IPS DF 4.7 (cell line): ENCODE results near the gene KCNH2.

Experiments
- DNase-seq: peaks from one replicate; pipeline ENCODE4 v3.0.0-alpha.2; 2013; ENCODE audit warnings: low spot score; ENCODE audit errors: extremely low read depth

KCNH2 gene

GRCh38 chr7:150950496-150951180 is 27.5 kb downstream of the KCNH2 start:
- no peak for DNase-seq

- no peak for DNase-seq
Measured at GRCh38 chr7:150949971-150950491, 28.1 kb downstream of the KCNH2 start.

- DNase-seq: no peak
Measured at GRCh38 chr7:150949564-150949963, 28.6 kb downstream of the KCNH2 start.

GRCh38 chr7:150948791-150949251 is 29.3 kb downstream of the KCNH2 start:
- DNase-seq: no peak

- no peak for DNase-seq
Measured at GRCh38 chr7:150947761-150948651, 30.1 kb downstream of the KCNH2 start.

- no peak for DNase-seq
Measured at GRCh38 chr7:150947241-150947745, 30.8 kb downstream of the KCNH2 start.

- no peak for DNase-seq
Measured at GRCh38 chr7:150946421-150947240, 31.5 kb downstream of the KCNH2 start.

GRCh38 chr7:150945853-150946420 is 32.2 kb downstream of the KCNH2 start:
- no peak for DNase-seq

GRCh38 chr7:150945171-150945852 is 32.8 kb downstream of the KCNH2 start:
- DNase-seq: no peak

- no peak for DNase-seq
Measured at GRCh38 chr7:150944066-150945042, 33.8 kb downstream of the KCNH2 start.

- no peak for DNase-seq
Measured at GRCh38 chr7:150943453-150943814, 34.7 kb downstream of the KCNH2 start.

- no peak for DNase-seq
Measured at GRCh38 chr7:150942591-150943452, 35.3 kb downstream of the KCNH2 start.

- no peak for DNase-seq
Measured at GRCh38 chr7:150942001-150942590, 36.0 kb downstream of the KCNH2 start.

GRCh38 chr7:150941351-150942000 is 36.6 kb downstream of the KCNH2 start:
- no peak for DNase-seq

- no peak for DNase-seq
Measured at GRCh38 chr7:150940431-150941102, 37.6 kb downstream of the KCNH2 start.

GRCh38 chr7:150939466-150939865 is 38.7 kb downstream of the KCNH2 start:
- DNase-seq: no peak

GRCh38 chr7:150939052-150939451 is 39.1 kb downstream of the KCNH2 start:
- no peak for DNase-seq
